WTC11 (cell line): Measurements from ENCODE around the gene CYP19A1. TPM values are rescaled to one million over a fixed set of nuclear protein-coding genes. Genes with fewer than 3 reads are reported as not detected.

Source experiments
- ATAC-seq: fragments of 200-7000 bp; cut with Tn5 transposase; 2 replicates; pipeline ENCODE4 v1.10.0; 2021; ENCODE audit warnings: mild to moderate bottlenecking, moderate library complexity
- CTCF ChIA-PET: fragments of 300-600 bp; sonication (Branson Sonifier 250); formaldehyde crosslinking; loops from one replicate; lab custom pipeline; 2021; ENCODE audit warnings: antibody characterized with exemption; lab: Charles Lee
- POLR2A ChIA-PET: fragments of 350-600 bp; sonication (Branson Sonifier 250); formaldehyde crosslinking; loops from one replicate; lab custom pipeline; 2021; ENCODE audit warnings: antibody characterized with exemption; lab: Charles Lee
- DNase-seq: peaks from one replicate; pipeline ENCODE4 v3.0.0; 2021; ENCODE audit warnings: low spot score
- H3K27ac Mint-ChIP-seq: 2 replicates; pipeline ENCODE4 v1.8.0; 2021; ENCODE audit warnings: mixed read lengths
- H3K27me3 Mint-ChIP-seq: 2 replicates; pipeline ENCODE4 v1.8.0; 2021; ENCODE audit warnings: low read depth, mild to moderate bottlenecking, moderate library complexity, mixed read lengths
- H3K36me3 Mint-ChIP-seq: 2 replicates; pipeline ENCODE4 v1.8.0; 2021; ENCODE audit warnings: mixed read lengths
- H3K4me1 Mint-ChIP-seq: 2 replicates; pipeline ENCODE4 v1.8.0; 2022; ENCODE audit warnings: mixed read lengths
- H3K4me3 Mint-ChIP-seq: 2 replicates; pipeline ENCODE4 v1.8.0; 2021; ENCODE audit warnings: mild to moderate bottlenecking, moderate library complexity, mixed read lengths
- H3K9me3 Mint-ChIP-seq: 2 replicates; pipeline ENCODE4 v1.8.0; 2021; ENCODE audit warnings: mixed read lengths
- ATF3 ChIP-seq: sonication (generic); formaldehyde crosslinking; conservative IDR thresholded peaks from 2 replicates; pipeline ENCODE4 v1.8.1; 2022; ENCODE audit warnings: mild to moderate bottlenecking, missing genetic modification reagents
- CREB1 ChIP-seq: sonication (generic); formaldehyde crosslinking; IDR thresholded peaks from 2 replicates; pipeline ENCODE4 v1.8.0; 2023; ENCODE audit warnings: mild to moderate bottlenecking, missing genetic modification reagents
- FOXP1 ChIP-seq: sonication (generic); formaldehyde crosslinking; IDR thresholded peaks from 2 replicates; pipeline ENCODE4 v1.8.0; 2022; ENCODE audit warnings: missing genetic modification reagents, mild to moderate bottlenecking, moderate library complexity, borderline replicate concordance
- JAZF1 ChIP-seq: fragments of 250-450 bp; sonication (Bioruptor Pico); IDR thresholded peaks from 2 replicates; pipeline ENCODE4 v1.9.0; 2021; ENCODE audit warnings: moderate library complexity, mild to moderate bottlenecking, inconsistent platforms
- JUN ChIP-seq: sonication (generic); formaldehyde crosslinking; IDR thresholded peaks from 2 replicates; pipeline ENCODE4 v1.8.0; 2023; ENCODE audit warnings: mild to moderate bottlenecking, missing genetic modification reagents
- MXD4 ChIP-seq: fragments of 250-450 bp; sonication (Bioruptor Pico); IDR thresholded peaks from 2 replicates; pipeline ENCODE4 v1.8.0; 2021; ENCODE audit warnings: mild to moderate bottlenecking, moderate library complexity, borderline replicate concordance
- MYBL2 ChIP-seq: sonication (generic); formaldehyde crosslinking; IDR thresholded peaks from 2 replicates; pipeline ENCODE4 v1.8.1; 2023; ENCODE audit warnings: mild to moderate bottlenecking, moderate library complexity, missing genetic modification reagents
- OVOL2 ChIP-seq: fragments of 250-450 bp; sonication (Bioruptor Pico); IDR thresholded peaks from 2 replicates; pipeline ENCODE4 v1.9.0; 2021; ENCODE audit warnings: mild to moderate bottlenecking, borderline replicate concordance
- RELA ChIP-seq: sonication (generic); formaldehyde crosslinking; IDR thresholded peaks from 2 replicates; pipeline ENCODE4 v1.8.1; 2022; ENCODE audit warnings: missing genetic modification reagents, mild to moderate bottlenecking, borderline replicate concordance
- SP1 ChIP-seq: sonication (generic); formaldehyde crosslinking; conservative IDR thresholded peaks from 2 replicates; pipeline ENCODE4 v1.8.1; 2022; ENCODE audit warnings: missing genetic modification reagents
- USF1 ChIP-seq: sonication (generic); formaldehyde crosslinking; IDR thresholded peaks from 2 replicates; pipeline ENCODE4 v1.8.0; 2022; ENCODE audit warnings: mild to moderate bottlenecking, missing genetic modification reagents
- ZNF121 ChIP-seq: sonication (generic); formaldehyde crosslinking; IDR thresholded peaks from 2 replicates; pipeline ENCODE4 v1.8.0; 2023; ENCODE audit warnings: missing genetic modification reagents
- ZNF396 ChIP-seq: fragments of 250-450 bp; sonication (Bioruptor Pico); IDR thresholded peaks from 2 replicates; pipeline ENCODE4 v1.8.0; 2021; ENCODE audit warnings: mild to moderate bottlenecking, moderate library complexity, borderline replicate concordance
- ZNF416 ChIP-seq: fragments of 250-450 bp; sonication (Bioruptor Pico); IDR thresholded peaks from 2 replicates; pipeline ENCODE4 v1.9.0; 2021; ENCODE audit warnings: mild to moderate bottlenecking, inconsistent platforms
- ZNF671 ChIP-seq: fragments of 250-450 bp; sonication (Bioruptor Pico); IDR thresholded peaks from 2 replicates; pipeline ENCODE4 v1.8.0; 2021; ENCODE audit warnings: mild to moderate bottlenecking
- total RNA-seq: library from RNA; stranded (reverse); gene quantifications from 3 replicates; pipeline ENCODE4 v1.2.3, GENCODE V29; 2021
- TF ChIP-seq, protein P1 (sequence below): sonication (generic); formaldehyde crosslinking; IDR thresholded peaks from 2 replicates; pipeline ENCODE4 v1.8.0; 2022; ENCODE audit warnings: mild to moderate bottlenecking, missing genetic modification reagents
- TF ChIP-seq, protein P2 (sequence below): sonication (generic); formaldehyde crosslinking; IDR thresholded peaks from 2 replicates; pipeline ENCODE4 v1.8.1; 2023; ENCODE audit warnings: mild to moderate bottlenecking, missing genetic modification reagents
- TF ChIP-seq, protein P3 (sequence below): sonication (generic); formaldehyde crosslinking; IDR thresholded peaks from 2 replicates; pipeline ENCODE4 v1.8.0; 2023; ENCODE audit warnings: mild to moderate bottlenecking, missing genetic modification reagents
- TF ChIP-seq, protein P4 (sequence below): sonication (generic); formaldehyde crosslinking; IDR thresholded peaks from 2 replicates; pipeline ENCODE4 v1.8.0; 2022; ENCODE audit warnings: mild to moderate bottlenecking, missing genetic modification reagents
- TF ChIP-seq, protein P5 (sequence below): sonication (generic); formaldehyde crosslinking; IDR thresholded peaks from 2 replicates; pipeline ENCODE4 v1.8.1; 2023; ENCODE audit warnings: mild to moderate bottlenecking, missing genetic modification reagents, moderate library complexity

Gene CYP19A1
- total RNA-seq, 1 experiment from 2014 or later: not detected

DNA sequence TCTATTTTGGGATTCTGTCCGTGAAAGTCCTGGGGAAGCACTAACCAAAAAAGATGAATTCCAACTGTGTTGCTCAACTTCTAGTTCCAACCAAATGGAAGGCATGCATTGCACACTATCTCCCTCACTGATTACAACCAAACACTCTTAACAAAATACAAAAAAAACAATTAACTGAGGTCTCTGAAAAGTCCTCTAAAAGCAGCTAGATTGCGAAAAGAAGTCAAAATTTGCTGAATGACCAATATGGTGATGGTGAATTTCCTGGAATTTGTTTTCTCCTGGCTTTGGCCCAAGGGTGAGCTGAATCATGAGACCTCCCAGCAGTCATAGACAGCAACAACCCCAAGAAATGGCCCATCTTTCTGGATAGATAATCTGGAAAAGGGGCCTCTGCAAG lies 28.3 kb downstream of the CYP19A1 start:
- no peaks in the 10 kb centered on the region for H3K36me3 Mint-ChIP-seq

GRCh38 chr15:51307811-51308210 lies 30.6 kb downstream of the CYP19A1 start:
- no peaks in the 10 kb centered on the region for H3K36me3 Mint-ChIP-seq
- POLR2A ChIA-PET: no interaction called here
- no peaks in the 10 kb centered on the region for H3K9me3 Mint-ChIP-seq
- peaks cover 2% of the 10 kb centered on the region; the same call in 1 of the 2 replicates for H3K27me3 Mint-ChIP-seq
- DNase-seq (no peak), ATAC-seq (no peak)
- peaks cover 3% of the 10 kb centered on the region for H3K4me1 Mint-ChIP-seq
- H3K4me3 Mint-ChIP-seq: no peak overlapping the region
- no peak for TF ChIP-seq JAZF1 (CRISPR knock-in tag)
- no peak for TF ChIP-seq ZNF121 (CRISPR knock-in tag)
- no peak overlapping the region for H3K27ac Mint-ChIP-seq
- CTCF ChIA-PET: no interaction called here

More for the DNA sequence above, 28.3 kb downstream of the CYP19A1 start:
- Mint-ChIP-seq H3K27ac (no peak overlapping the region), H3K4me3 (no peak overlapping the region), H3K4me1 (peaks cover 7% of the 10 kb centered on the region), H3K9me3 (no peaks in the 10 kb centered on the region), H3K27me3 (no peaks in the 10 kb centered on the region; the same call in 1 of the 2 replicates)
- no peak for TF ChIP-seq RELA (CRISPR knock-in tag)
- TF ChIP-seq, protein P1, sequence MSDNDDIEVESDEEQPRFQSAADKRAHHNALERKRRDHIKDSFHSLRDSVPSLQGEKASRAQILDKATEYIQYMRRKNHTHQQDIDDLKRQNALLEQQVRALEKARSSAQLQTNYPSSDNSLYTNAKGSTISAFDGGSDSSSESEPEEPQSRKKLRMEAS: no peak
- TF ChIP-seq, protein P2, sequence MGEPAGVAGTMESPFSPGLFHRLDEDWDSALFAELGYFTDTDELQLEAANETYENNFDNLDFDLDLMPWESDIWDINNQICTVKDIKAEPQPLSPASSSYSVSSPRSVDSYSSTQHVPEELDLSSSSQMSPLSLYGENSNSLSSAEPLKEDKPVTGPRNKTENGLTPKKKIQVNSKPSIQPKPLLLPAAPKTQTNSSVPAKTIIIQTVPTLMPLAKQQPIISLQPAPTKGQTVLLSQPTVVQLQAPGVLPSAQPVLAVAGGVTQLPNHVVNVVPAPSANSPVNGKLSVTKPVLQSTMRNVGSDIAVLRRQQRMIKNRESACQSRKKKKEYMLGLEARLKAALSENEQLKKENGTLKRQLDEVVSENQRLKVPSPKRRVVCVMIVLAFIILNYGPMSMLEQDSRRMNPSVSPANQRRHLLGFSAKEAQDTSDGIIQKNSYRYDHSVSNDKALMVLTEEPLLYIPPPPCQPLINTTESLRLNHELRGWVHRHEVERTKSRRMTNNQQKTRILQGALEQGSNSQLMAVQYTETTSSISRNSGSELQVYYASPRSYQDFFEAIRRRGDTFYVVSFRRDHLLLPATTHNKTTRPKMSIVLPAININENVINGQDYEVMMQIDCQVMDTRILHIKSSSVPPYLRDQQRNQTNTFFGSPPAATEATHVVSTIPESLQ (CRISPR knock-in tag): no peak
- no peak for TF ChIP-seq FOXP1 (CRISPR knock-in tag)
- no peak for TF ChIP-seq ZNF121 (CRISPR knock-in tag)
- no peak for TF ChIP-seq ZNF671
- no peak for TF ChIP-seq ZNF396 (CRISPR knock-in tag)
- TF ChIP-seq, protein P3, sequence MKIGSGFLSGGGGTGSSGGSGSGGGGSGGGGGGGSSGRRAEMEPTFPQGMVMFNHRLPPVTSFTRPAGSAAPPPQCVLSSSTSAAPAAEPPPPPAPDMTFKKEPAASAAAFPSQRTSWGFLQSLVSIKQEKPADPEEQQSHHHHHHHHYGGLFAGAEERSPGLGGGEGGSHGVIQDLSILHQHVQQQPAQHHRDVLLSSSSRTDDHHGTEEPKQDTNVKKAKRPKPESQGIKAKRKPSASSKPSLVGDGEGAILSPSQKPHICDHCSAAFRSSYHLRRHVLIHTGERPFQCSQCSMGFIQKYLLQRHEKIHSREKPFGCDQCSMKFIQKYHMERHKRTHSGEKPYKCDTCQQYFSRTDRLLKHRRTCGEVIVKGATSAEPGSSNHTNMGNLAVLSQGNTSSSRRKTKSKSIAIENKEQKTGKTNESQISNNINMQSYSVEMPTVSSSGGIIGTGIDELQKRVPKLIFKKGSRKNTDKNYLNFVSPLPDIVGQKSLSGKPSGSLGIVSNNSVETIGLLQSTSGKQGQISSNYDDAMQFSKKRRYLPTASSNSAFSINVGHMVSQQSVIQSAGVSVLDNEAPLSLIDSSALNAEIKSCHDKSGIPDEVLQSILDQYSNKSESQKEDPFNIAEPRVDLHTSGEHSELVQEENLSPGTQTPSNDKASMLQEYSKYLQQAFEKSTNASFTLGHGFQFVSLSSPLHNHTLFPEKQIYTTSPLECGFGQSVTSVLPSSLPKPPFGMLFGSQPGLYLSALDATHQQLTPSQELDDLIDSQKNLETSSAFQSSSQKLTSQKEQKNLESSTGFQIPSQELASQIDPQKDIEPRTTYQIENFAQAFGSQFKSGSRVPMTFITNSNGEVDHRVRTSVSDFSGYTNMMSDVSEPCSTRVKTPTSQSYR: no peak
- no peak for TF ChIP-seq JUN
- TF ChIP-seq USF1 (CRISPR knock-in tag): no peak
- TF ChIP-seq OVOL2 (CRISPR knock-in tag): no peak
- TF ChIP-seq MXD4 (CRISPR knock-in tag): no peak
- DNase-seq (no peak), ATAC-seq (no peak)
- POLR2A ChIA-PET: no interaction called here
- CTCF ChIA-PET: interaction anchor here (1.0 to 1.3 kb wide), 2 partner anchors 23 to 29 kb away, joined by 3 to 4 read pairs; no protein-coding TSS in a partner anchor

DNA sequence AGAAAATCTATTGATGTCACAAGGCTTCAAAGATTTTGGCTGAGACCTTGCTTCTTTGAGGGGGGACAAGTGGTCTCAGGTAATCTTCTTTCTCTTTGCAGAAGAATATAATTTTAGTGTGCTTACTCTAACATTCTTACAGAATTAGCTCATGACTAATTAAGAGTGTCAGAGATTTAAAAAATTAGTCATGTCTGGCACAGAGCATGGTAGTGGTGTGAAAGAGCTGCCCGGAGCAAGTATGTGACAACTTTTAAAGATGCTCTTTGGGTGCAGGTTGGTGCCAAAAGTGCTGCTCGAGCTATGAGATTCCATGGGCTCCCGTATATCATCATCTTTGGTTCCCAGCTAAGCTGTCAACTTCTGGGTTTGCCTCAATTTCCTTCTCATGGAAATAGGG lies 31.1 kb downstream of the CYP19A1 start:
- ChIA-PET CTCF (interaction anchor here (0.6 kb wide), 1 partner anchor 20 kb away, joined by 3 read pairs; no protein-coding TSS in a partner anchor), POLR2A (no interaction called here)
- Mint-ChIP-seq H3K36me3 (no peaks in the 10 kb centered on the region), H3K4me1 (no peaks in the 10 kb centered on the region), H3K27me3 (peaks cover 2% of the 10 kb centered on the region; the same call in 1 of the 2 replicates), H3K27ac (no peak overlapping the region), H3K4me3 (no peak overlapping the region), H3K9me3 (no peaks in the 10 kb centered on the region)
- DNase-seq (no peak), ATAC-seq (no peak)
- TF ChIP-seq MYBL2: no peak
- TF ChIP-seq, protein P4, sequence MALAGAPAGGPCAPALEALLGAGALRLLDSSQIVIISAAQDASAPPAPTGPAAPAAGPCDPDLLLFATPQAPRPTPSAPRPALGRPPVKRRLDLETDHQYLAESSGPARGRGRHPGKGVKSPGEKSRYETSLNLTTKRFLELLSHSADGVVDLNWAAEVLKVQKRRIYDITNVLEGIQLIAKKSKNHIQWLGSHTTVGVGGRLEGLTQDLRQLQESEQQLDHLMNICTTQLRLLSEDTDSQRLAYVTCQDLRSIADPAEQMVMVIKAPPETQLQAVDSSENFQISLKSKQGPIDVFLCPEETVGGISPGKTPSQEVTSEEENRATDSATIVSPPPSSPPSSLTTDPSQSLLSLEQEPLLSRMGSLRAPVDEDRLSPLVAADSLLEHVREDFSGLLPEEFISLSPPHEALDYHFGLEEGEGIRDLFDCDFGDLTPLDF (CRISPR knock-in tag): no peak
- no peak for TF ChIP-seq CREB1
- TF ChIP-seq FOXP1 (CRISPR knock-in tag): no peak
- no peak for TF ChIP-seq SP1 (CRISPR knock-in tag)
- TF ChIP-seq, protein P2 (CRISPR knock-in tag): no peak
- TF ChIP-seq ATF3: no peak
- no peak for TF ChIP-seq ZNF416 (CRISPR knock-in tag)
- TF ChIP-seq, protein P5, sequence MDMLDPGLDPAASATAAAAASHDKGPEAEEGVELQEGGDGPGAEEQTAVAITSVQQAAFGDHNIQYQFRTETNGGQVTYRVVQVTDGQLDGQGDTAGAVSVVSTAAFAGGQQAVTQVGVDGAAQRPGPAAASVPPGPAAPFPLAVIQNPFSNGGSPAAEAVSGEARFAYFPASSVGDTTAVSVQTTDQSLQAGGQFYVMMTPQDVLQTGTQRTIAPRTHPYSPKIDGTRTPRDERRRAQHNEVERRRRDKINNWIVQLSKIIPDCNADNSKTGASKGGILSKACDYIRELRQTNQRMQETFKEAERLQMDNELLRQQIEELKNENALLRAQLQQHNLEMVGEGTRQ (CRISPR knock-in tag): no peak
